K562 (cell line): Measurements from ENCODE around the gene KCNC3.

Experiments
- CHD2 ChIP-seq: IDR thresholded peaks from 2 replicates; pipeline ENCODE4 v1.6.1; 2011; ENCODE audit warnings: low read depth, low read length
- TCF7L2 ChIP-seq: fragments of 150-350 bp; IDR thresholded peaks from 2 replicates; pipeline ENCODE4 v1.6.1; 2016; ENCODE audit warnings: low read depth, mild to moderate bottlenecking, low read length, moderate library complexity
- ZNF407 ChIP-seq: fragments of 450-650 bp; IDR thresholded peaks from 2 replicates; pipeline ENCODE4 v1.6.1; 2016; ENCODE audit warnings: low read depth

- TF ChIP-seq CHD2 (no peak), ZNF407 (no peak), TCF7L2 (no peak)
These were observed 33.7 kb upstream of the KCNC3 start for GRCh38 chr19:50362656-50363424.
